B cell (primary cell): Measurements from ENCODE around the gene MON2. TPM values are rescaled to one million over a fixed set of nuclear protein-coding genes. Genes with fewer than 3 reads are reported as not detected.

Experiments
- ATAC-seq: fragments of 200-7000 bp; cut with Tn5 transposase; one replicate; pipeline ENCODE4 v1.10.0; 2021; ENCODE audit warnings: low read depth, mild to moderate bottlenecking, moderate number of reproducible peaks, moderate library complexity
- CTCF ChIA-PET: fragments of 350-600 bp; sonication (Branson Sonifier 250); formaldehyde crosslinking; loops from one replicate; lab custom pipeline; 2021; ENCODE audit warnings: antibody characterized with exemption, inconsistent platforms; lab: Charles Lee
- POLR2A ChIA-PET: fragments of 350-600 bp; sonication (Branson Sonifier 250); formaldehyde crosslinking; loops from one replicate; lab custom pipeline; 2021; ENCODE audit warnings: antibody characterized with exemption; lab: Charles Lee
- DNase-seq: peaks from one replicate; pipeline ENCODE4 v3.0.0; 2013
- H2AFZ ChIP-seq: 2 replicates; pipeline ENCODE4 v1.6.1; 2012; ENCODE audit warnings: mild to moderate bottlenecking, low read depth, low read length; ENCODE audit not compliant: insufficient read depth, poor library complexity, severe bottlenecking
- H3K27ac ChIP-seq, 2 donors: 1 replicate in 1 of 2; 2 replicates in 1 of 2; pipeline ENCODE4 v1.5.1; 2012 to 2013; ENCODE audit warnings: low read length in 2 of 2, mild to moderate bottlenecking in 2 of 2, moderate library complexity in 1 of 2
- H3K27me3 ChIP-seq, 4 experiments: fragments of 200-600 bp in 1 of 4; sonication (generic) in 1 of 4; replicated peaks in 1 of 4; 1 replicate in 2 of 4; 2 replicates in 2 of 4; pipeline versions ENCODE4 v1.6.1 to v1.7.0; 2013 to 2016; ENCODE audit warnings: low read length in 3 of 4, mild to moderate bottlenecking in 2 of 4, mixed read lengths in 1 of 4, moderate library complexity in 1 of 4; ENCODE audit not compliant: insufficient read depth in 4 of 4, control insufficient read depth in 3 of 4; ENCODE audit errors: control extremely low read depth in 1 of 4
- H3K36me3 ChIP-seq, 2 experiments: replicated peaks in 1 of 2; 1 replicate in 1 of 2; 2 replicates in 1 of 2; pipeline versions ENCODE4 v1.6.1 to v1.7.1; 2013; ENCODE audit warnings: low read length in 1 of 2; ENCODE audit not compliant: insufficient read depth in 2 of 2, control insufficient read depth in 1 of 2; ENCODE audit errors: control extremely low read depth in 1 of 2, extremely low read depth in 1 of 2
- H3K4me1 ChIP-seq, 2 donors: fragments of 200-600 bp in 1 of 2; sonication (generic) in 1 of 2; 1 replicate in 1 of 2; 2 replicates in 1 of 2; pipeline versions ENCODE4 v1.5.1 to v1.6.1; 2013 to 2017; ENCODE audit warnings: low read length in 2 of 2; ENCODE audit not compliant: control insufficient read depth in 2 of 2, insufficient read depth in 2 of 2
- H3K4me2 ChIP-seq: replicated peaks from 2 replicates; pipeline ENCODE3; 2012; ENCODE audit warnings: mild to moderate bottlenecking, low read depth, low read length; ENCODE audit not compliant: poor library complexity, severe bottlenecking
- H3K4me3 ChIP-seq, 5 experiments: fragments of 200-600 bp in 1 of 5; sonication (generic) in 1 of 5; 1 replicate in 3 of 5; 2 replicates in 2 of 5; pipeline versions ENCODE4 v1.5.1 to v1.7.0; 2011 to 2016; ENCODE audit warnings: low read length in 4 of 5, mild to moderate bottlenecking in 4 of 5, low read depth in 2 of 5, control low read depth in 1 of 5, moderate library complexity in 1 of 5; ENCODE audit not compliant: insufficient read depth in 1 of 5; ENCODE audit errors: control extremely low read depth in 1 of 5, extremely low read depth in 1 of 5
- H3K79me2 ChIP-seq: fragments of 200-600 bp; sonication (generic); one replicate; pipeline ENCODE4 v1.6.0; 2016; ENCODE audit warnings: low read length; ENCODE audit not compliant: control insufficient read depth, insufficient read depth
- H3K9ac ChIP-seq: fragments of 200-600 bp; sonication (generic); 2 replicates; pipeline ENCODE4 v1.6.1; 2017; ENCODE audit warnings: mild to moderate bottlenecking, low read length, moderate library complexity
- H3K9me3 ChIP-seq, 3 donors: one replicate each; pipeline versions ENCODE4 v1.6.1 to v1.7.1; 2013; ENCODE audit warnings: low read length in 2 of 3; ENCODE audit not compliant: control insufficient read depth in 2 of 3, insufficient read depth in 1 of 3; ENCODE audit errors: control extremely low read depth in 1 of 3
- H4K20me1 ChIP-seq: 2 replicates; pipeline ENCODE4 v1.6.0; 2012; ENCODE audit warnings: mild to moderate bottlenecking, low read length; ENCODE audit not compliant: insufficient read depth, control insufficient read depth, poor library complexity, severe bottlenecking
- H3K27ac Mint-ChIP-seq: one replicate; pipeline ENCODE4 v1.8.0; 2021; ENCODE audit warnings: mixed read lengths
- H3K27me3 Mint-ChIP-seq: one replicate; pipeline ENCODE4 v1.8.0; 2021; ENCODE audit warnings: mixed read lengths
- H3K4me1 Mint-ChIP-seq: one replicate; pipeline ENCODE4 v1.8.0; 2021; ENCODE audit warnings: mixed read lengths
- H3K4me3 Mint-ChIP-seq: one replicate; pipeline ENCODE4 v1.8.0; 2021; ENCODE audit warnings: mixed read lengths
- H3K9me3 Mint-ChIP-seq: one replicate; pipeline ENCODE4 v1.8.0; 2022; ENCODE audit warnings: mixed read lengths; ENCODE audit not compliant: insufficient read depth
- EZH2 ChIP-seq: IDR thresholded peaks from 2 replicates; pipeline ENCODE4 v1.6.1; 2012; ENCODE audit warnings: borderline replicate concordance, low read depth, mild to moderate bottlenecking, moderate library complexity, low read length; ENCODE audit not compliant: insufficient read depth, poor library complexity, severe bottlenecking
- WGBS: methylation state at CpG from one replicate; pipeline ENCODE4 v1.1.5; 2013; ENCODE audit warnings: missing lambda C conversion rate; ENCODE audit not compliant: insufficient coverage; 5-methylcytosine and 5-hydroxymethylcytosine counted together
- intact Hi-C: fragments of 100-400 bp; cut with micrococcal nuclease; formaldehyde crosslinking; loops from one replicate; pipeline ENCODE4 v1.10.0; 2022
- polyA plus RNA-seq: library from polyadenylated mRNA; depleted of rRNA; stranded (reverse); fragments of >200 nt; gene quantifications from 2 replicates; pipeline ENCODE4 v1.2.3, GENCODE V29; 2012
- total RNA-seq, 2 donors: library from RNA; stranded (reverse); fragments of 120-200 nt in 1 of 2; gene quantifications; 1 replicate in 1 of 2; 2 replicates in 1 of 2; pipeline versions ENCODE4 v1.2.3 to v1.2.4, GENCODE V29; 2013 to 2022
- TF ChIP-seq, protein P1 (sequence below): fragments of 200-600 bp; IDR thresholded peaks from one replicate; pipeline ENCODE4 v1.8.0; 2022; ENCODE audit warnings: antibody characterized with exemption, mild to moderate bottlenecking

The MON2 gene
- total and polyA plus RNA-seq, 2 donors (not counting 1 experiment from before 2014, with no cell fraction given), result 18.9 to 104 TPM

DNA sequence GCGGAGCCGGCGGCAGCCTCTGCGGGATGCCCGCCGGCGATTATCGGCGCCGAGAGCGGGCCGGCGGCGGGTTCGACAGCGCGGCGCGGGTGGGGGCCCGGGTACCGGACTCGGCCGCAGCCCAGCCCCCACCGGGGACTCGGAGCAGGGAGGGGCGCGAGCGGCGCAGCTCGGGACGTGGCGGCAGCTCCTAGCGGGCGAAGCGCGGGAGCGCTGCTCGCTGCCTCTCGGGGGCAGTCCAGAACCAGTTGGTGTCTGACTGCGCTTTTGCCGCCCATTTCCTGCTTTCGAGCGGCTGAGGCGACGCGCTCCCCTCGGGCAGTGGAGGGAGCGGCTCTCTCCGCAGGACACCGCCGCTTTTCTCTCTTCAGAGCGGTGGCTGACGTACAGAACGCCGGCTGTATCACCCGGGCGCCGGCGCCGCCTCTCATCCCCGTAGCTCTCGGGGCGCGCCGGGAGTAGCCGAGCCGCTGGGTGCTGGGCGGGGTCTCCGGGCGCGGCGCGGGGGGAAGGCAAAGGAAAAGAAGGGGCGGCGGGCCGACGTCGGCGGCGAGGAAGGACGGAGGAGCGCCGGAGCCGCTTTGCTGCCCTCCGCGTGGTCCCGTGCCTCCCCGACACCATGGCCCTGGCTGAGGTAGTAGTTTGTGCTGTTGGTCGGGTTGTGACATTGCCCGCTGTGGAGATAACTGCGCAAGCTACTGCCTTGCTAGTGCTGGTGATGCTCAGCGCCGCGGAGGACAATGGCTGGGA is 136.6 kb downstream of the MON2 start:
- TF ChIP-seq EZH2, result no peak
- TF ChIP-seq, protein P1, sequence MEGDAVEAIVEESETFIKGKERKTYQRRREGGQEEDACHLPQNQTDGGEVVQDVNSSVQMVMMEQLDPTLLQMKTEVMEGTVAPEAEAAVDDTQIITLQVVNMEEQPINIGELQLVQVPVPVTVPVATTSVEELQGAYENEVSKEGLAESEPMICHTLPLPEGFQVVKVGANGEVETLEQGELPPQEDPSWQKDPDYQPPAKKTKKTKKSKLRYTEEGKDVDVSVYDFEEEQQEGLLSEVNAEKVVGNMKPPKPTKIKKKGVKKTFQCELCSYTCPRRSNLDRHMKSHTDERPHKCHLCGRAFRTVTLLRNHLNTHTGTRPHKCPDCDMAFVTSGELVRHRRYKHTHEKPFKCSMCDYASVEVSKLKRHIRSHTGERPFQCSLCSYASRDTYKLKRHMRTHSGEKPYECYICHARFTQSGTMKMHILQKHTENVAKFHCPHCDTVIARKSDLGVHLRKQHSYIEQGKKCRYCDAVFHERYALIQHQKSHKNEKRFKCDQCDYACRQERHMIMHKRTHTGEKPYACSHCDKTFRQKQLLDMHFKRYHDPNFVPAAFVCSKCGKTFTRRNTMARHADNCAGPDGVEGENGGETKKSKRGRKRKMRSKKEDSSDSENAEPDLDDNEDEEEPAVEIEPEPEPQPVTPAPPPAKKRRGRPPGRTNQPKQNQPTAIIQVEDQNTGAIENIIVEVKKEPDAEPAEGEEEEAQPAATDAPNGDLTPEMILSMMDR, result peak; percentile 49
- WGBS, result under 1% methylated on average over 94 of the region's 94 CpGs
- intact Hi-C loops, result loop anchor here (2.0 to 10.0 kb wide), 6 partner anchors 22 to 1849 kb away; partner anchors contain the start of genes KICS2, RXYLT1, TBK1 and XPOT

More for the DNA sequence above, 136.6 kb downstream of the MON2 start:
- Histone ChIP-seq H3K36me3 (no peaks in the 10 kb centered on the region), H4K20me1 (no peaks in the 10 kb centered on the region), H3K9ac (peak overlapping the region; percentile 99), H2AFZ (peak overlapping the region; percentile 85), H3K79me2 (peaks cover 45% of the 10 kb centered on the region), H3K27ac (peak overlapping the region; percentile 99 to 100), H3K27me3 (no peaks in the 10 kb centered on the region), H3K9me3 (no peaks in the 10 kb centered on the region), H3K4me3 (peak overlapping the region; percentile 81 to 89 (median 82)), H3K4me2 (peak overlapping the region; percentile 75), H3K4me1 (peaks cover 17 to 22% of the 10 kb centered on the region in 2 donors)
- ATAC-seq (peak; percentile 67), DNase-seq (peak; percentile 92)
- H3K4me1 Mint-ChIP-seq, result peaks cover 40% of the 10 kb centered on the region
- H3K27ac Mint-ChIP-seq, result peak overlapping the region; percentile 100
- POLR2A ChIA-PET, result interaction anchor here (0.7 to 2.5 kb wide), 5 partner anchors 12 to 343 kb away, joined by 3 to 14 read pairs (median 6); partner anchors contain the start of genes MON2 and USP15
- CTCF ChIA-PET, result interaction anchor here (0.7 to 2.7 kb wide), 12 partner anchors 14 to 345 kb away, joined by 3 to 22 read pairs (median 4); partner anchors contain the start of gene USP15
- peak overlapping the region; percentile 94 for H3K4me3 Mint-ChIP-seq
- H3K27me3 Mint-ChIP-seq, result no peaks in the 10 kb centered on the region
- H3K9me3 Mint-ChIP-seq, result no peaks in the 10 kb centered on the region
